ENCODE measurements around the gene OR8G1. TPM values are rescaled to one million over a fixed set of nuclear protein-coding genes. Genes with fewer than 3 reads are reported as not detected.
"Not testable (repeated sequence)": the region's sequence is repeated elsewhere in the genome, so short reads cannot be mapped to it uniquely, and the experiment has no call there.

The OR8G1 gene
- total RNA-seq, 2 experiments from 2014 or later = not detected

DNA sequence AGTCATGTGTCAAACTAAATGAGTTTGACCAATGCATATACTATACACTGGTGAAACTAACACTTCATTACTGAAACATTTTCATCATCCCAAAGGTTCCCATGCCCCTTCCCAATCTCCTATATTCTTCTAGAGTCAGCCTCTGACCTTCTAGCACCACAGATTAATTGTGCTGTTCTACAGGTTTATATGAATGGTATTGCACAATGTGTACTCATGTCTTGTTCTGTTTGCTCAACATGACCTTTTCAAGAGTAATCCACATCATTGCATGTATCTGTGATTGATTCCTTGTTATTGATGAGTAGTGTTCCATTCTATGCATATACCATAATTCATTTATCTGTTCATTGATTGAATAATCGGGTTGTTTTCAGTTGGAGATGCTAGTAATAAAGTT lies 7.5 kb upstream of the OR8G1 start:
- no peaks in the 10 kb centered on the region for H3K4me1 ChIP-seq (ENCODE audit: insufficient read depth, low read length, poor library complexity, severe bottlenecking)
- no peak overlapping the region for H3K4me2 ChIP-seq (ENCODE audit: low read length)
- CTCF ChIA-PET (ENCODE audit: unreplicated experiment) = no interaction called here
- H3K27ac ChIP-seq (ENCODE audit: low read depth, low read length, poor library complexity, severe bottlenecking) = no peak overlapping the region
- H4K20me1 ChIP-seq (ENCODE audit: insufficient read depth, low read length) = no peaks in the 10 kb centered on the region
- H3K9me2 ChIP-seq (ENCODE audit: insufficient read depth, low read length) = no peaks in the 10 kb centered on the region
- TF ChIP-seq, protein P1, sequence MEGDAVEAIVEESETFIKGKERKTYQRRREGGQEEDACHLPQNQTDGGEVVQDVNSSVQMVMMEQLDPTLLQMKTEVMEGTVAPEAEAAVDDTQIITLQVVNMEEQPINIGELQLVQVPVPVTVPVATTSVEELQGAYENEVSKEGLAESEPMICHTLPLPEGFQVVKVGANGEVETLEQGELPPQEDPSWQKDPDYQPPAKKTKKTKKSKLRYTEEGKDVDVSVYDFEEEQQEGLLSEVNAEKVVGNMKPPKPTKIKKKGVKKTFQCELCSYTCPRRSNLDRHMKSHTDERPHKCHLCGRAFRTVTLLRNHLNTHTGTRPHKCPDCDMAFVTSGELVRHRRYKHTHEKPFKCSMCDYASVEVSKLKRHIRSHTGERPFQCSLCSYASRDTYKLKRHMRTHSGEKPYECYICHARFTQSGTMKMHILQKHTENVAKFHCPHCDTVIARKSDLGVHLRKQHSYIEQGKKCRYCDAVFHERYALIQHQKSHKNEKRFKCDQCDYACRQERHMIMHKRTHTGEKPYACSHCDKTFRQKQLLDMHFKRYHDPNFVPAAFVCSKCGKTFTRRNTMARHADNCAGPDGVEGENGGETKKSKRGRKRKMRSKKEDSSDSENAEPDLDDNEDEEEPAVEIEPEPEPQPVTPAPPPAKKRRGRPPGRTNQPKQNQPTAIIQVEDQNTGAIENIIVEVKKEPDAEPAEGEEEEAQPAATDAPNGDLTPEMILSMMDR (conservative IDR thresholded peaks at IDR 0.05; ENCODE audit: low read length) = no peak
- TF ChIP-seq EZH2phosphoT487 (IDR thresholded peaks at IDR 0.05; ENCODE audit: borderline replicate concordance, low read depth, low read length) = no peak
- no peaks in the 10 kb centered on the region for H3K79me2 ChIP-seq (ENCODE audit: insufficient read depth, low read depth, low read length)
- no peaks in the 10 kb centered on the region for H3K36me3 ChIP-seq (ENCODE audit: insufficient read depth, low read length)
- H3K4me3 ChIP-seq (ENCODE audit: low read depth, low read length, poor library complexity, severe bottlenecking) = no peak overlapping the region
- H3K9me3 ChIP-seq (ENCODE audit: low read length) = no peaks in the 10 kb centered on the region
- POLR2A ChIA-PET = no interaction called here
- intact Hi-C loops (cut with micrococcal nuclease; ENCODE audit: unreplicated experiment) = no loop called here
- BruUV-seq (replicated peaks) = no TSS peak
- no peak overlapping the region for H2AFZ ChIP-seq (ENCODE audit: low read length)
- DNase-seq (ENCODE audit: low spot score) = no peak

DNA sequence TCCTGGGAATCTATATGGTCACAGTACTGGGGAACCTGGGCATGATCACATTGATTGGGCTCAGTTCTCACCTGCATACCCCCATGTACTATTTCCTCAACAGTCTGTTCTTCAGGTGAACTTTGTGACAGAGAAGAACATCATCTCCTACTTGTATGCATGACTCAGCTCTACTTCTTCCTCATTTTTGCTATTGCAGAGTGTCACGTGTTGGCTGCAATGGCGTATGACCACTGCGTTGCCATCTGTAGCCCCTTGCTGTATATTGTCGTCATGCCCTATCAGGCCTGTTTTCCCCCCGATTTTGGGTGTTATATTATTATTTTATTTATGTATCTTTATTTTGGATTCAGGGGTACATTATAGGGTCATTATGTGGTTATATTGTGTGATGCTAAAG lies 2.4 kb upstream of the OR8G1 start:
- no peak overlapping the region for H3K4me3 ChIP-seq (ENCODE audit: low read depth, low read length, poor library complexity, severe bottlenecking)
- H4K20me1 ChIP-seq (ENCODE audit: insufficient read depth, low read length) = no peaks in the 10 kb centered on the region
- no peak overlapping the region for H3K4me2 ChIP-seq (ENCODE audit: low read length)
- no peak overlapping the region for H2AFZ ChIP-seq (ENCODE audit: low read length)
- intact Hi-C loops (cut with micrococcal nuclease; ENCODE audit: unreplicated experiment) = no loop called here
- no peaks in the 10 kb centered on the region for H3K9me2 ChIP-seq (ENCODE audit: insufficient read depth, low read length)
- H3K9me3 ChIP-seq (ENCODE audit: low read length) = no peaks in the 10 kb centered on the region
- TF ChIP-seq, protein P1 (conservative IDR thresholded peaks at IDR 0.05; ENCODE audit: low read length) = no peak
- TF ChIP-seq EZH2phosphoT487 (IDR thresholded peaks at IDR 0.05; ENCODE audit: borderline replicate concordance, low read depth, low read length) = no peak
- no peak overlapping the region for H3K27ac ChIP-seq (ENCODE audit: low read depth, low read length, poor library complexity, severe bottlenecking)
- no TSS peak for BruUV-seq (replicated peaks)
- ChIA-PET CTCF (ENCODE audit: unreplicated experiment) (no interaction called here), POLR2A (interaction anchor here (0.5 kb wide), 1 partner anchor 23 kb away, joined by 3 read pairs; no protein-coding TSS in a partner anchor)
- no peaks in the 10 kb centered on the region for H3K79me2 ChIP-seq (ENCODE audit: insufficient read depth, low read depth, low read length)
- no peaks in the 10 kb centered on the region for H3K4me1 ChIP-seq (ENCODE audit: insufficient read depth, low read length, poor library complexity, severe bottlenecking)
- DNase-seq (ENCODE audit: low spot score) = no peak
- no peaks in the 10 kb centered on the region for H3K36me3 ChIP-seq (ENCODE audit: insufficient read depth, low read length)

DNA sequence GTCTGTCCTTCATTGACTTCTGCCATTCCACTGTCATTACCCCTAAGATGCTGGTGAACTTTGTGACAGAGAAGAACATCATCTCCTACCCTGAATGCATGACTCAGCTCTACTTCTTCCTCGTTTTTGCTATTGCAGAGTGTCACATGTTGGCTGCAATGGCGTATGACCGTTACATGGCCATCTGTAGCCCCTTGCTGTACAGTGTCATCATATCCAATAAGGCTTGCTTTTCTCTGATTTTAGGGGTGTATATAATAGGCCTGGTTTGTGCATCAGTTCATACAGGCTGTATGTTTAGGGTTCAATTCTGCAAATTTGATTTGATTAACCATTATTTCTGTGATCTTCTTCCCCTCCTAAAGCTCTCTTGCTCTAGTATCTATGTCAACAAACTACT lies 9.0 kb downstream of the OR8G1 start:
- H4K20me1 ChIP-seq (ENCODE audit: insufficient read depth, low read length); H3K27ac ChIP-seq (ENCODE audit: low read depth, low read length, poor library complexity, severe bottlenecking); BruUV-seq (replicated peaks); H3K79me2 ChIP-seq (ENCODE audit: insufficient read depth, low read depth, low read length); DNase-seq (ENCODE audit: low spot score); H3K9me3 ChIP-seq (ENCODE audit: low read length); H2AFZ ChIP-seq (ENCODE audit: low read length); CTCF ChIA-PET (ENCODE audit: unreplicated experiment); H3K36me3 ChIP-seq (ENCODE audit: insufficient read depth, low read length); H3K4me2 ChIP-seq (ENCODE audit: low read length); H3K4me3 ChIP-seq (ENCODE audit: low read depth, low read length, poor library complexity, severe bottlenecking); H3K9me2 ChIP-seq (ENCODE audit: insufficient read depth, low read length); POLR2A ChIA-PET; H3K4me1 ChIP-seq (ENCODE audit: insufficient read depth, low read length, poor library complexity, severe bottlenecking): not testable (repeated sequence)
- intact Hi-C loops (cut with micrococcal nuclease; ENCODE audit: unreplicated experiment) = loop anchor here (10.0 kb wide), 1 partner anchor 1895 kb away; no protein-coding TSS in a partner anchor
